Stimulated activated CD8-positive, alpha-beta memory T cell treated with anti-CD3 and anti-CD28 coated beads, Interleukin-12 subunit alpha, Interleukin-12 subunit beta, amount 100 ng/mL, for 4 hours (primary cell): ENCODE measurements around the gene KCNJ6.
"Not testable (repeated sequence)": the region's sequence is repeated elsewhere in the genome, so short reads cannot be mapped to it uniquely, and the experiment has no call there.

Experiments
- DNase-seq: peaks from one replicate; pipeline ENCODE4 v3.0.0-alpha.2; 2020; ENCODE audit warnings: low read depth

KCNJ6 gene

GRCh38 chr21:37601915-37602314, 314.3 kb downstream of the KCNJ6 start:
- no peak for DNase-seq

- no peak for DNase-seq
Measured at GRCh38 chr21:37601027-37601426, 315.2 kb downstream of the KCNJ6 start.

GRCh38 chr21:37595944-37596343, 320.3 kb downstream of the KCNJ6 start:
- no peak for DNase-seq

GRCh38 chr21:37594472-37594951, 321.7 kb downstream of the KCNJ6 start:
- DNase-seq: no peak

GRCh38 chr21:37593740-37594471, 322.4 kb downstream of the KCNJ6 start:
- no peak for DNase-seq

GRCh38 chr21:37593015-37593414, 323.2 kb downstream of the KCNJ6 start:
- DNase-seq: no peak

- DNase-seq: no peak
Measured at GRCh38 chr21:37592496-37592895, 323.8 kb downstream of the KCNJ6 start.

GRCh38 chr21:37591994-37592393, 324.3 kb downstream of the KCNJ6 start:
- not testable (repeated sequence) for DNase-seq

- not testable (repeated sequence) for DNase-seq
Measured at GRCh38 chr21:37590836-37591235, 325.4 kb downstream of the KCNJ6 start.

GRCh38 chr21:37588644-37589043, 327.6 kb downstream of the KCNJ6 start:
- not testable (repeated sequence) for DNase-seq

GRCh38 chr21:37587635-37588177, 328.6 kb downstream of the KCNJ6 start:
- DNase-seq: no peak

GRCh38 chr21:37587203-37587602, 329.1 kb downstream of the KCNJ6 start:
- DNase-seq: no peak

GRCh38 chr21:37582590-37582989, 333.7 kb downstream of the KCNJ6 start:
- DNase-seq: no peak

GRCh38 chr21:37580666-37581065, 335.6 kb downstream of the KCNJ6 start:
- DNase-seq: no peak

GRCh38 chr21:37579356-37579755, 336.9 kb downstream of the KCNJ6 start:
- DNase-seq: no peak

GRCh38 chr21:37578471-37579126, 337.7 kb downstream of the KCNJ6 start:
- no peak for DNase-seq

GRCh38 chr21:37576929-37577328, 339.3 kb downstream of the KCNJ6 start:
- not testable (repeated sequence) for DNase-seq

- no peak for DNase-seq
Measured at GRCh38 chr21:37575580-37575979, 340.7 kb downstream of the KCNJ6 start.

- DNase-seq: no peak
Measured at GRCh38 chr21:37574751-37575150, 341.5 kb downstream of the KCNJ6 start.

GRCh38 chr21:37574316-37574715, 341.9 kb downstream of the KCNJ6 start:
- DNase-seq: no peak

- DNase-seq: no peak
Measured at GRCh38 chr21:37571442-37571841, 344.8 kb downstream of the KCNJ6 start.

- no peak for DNase-seq
Measured at GRCh38 chr21:37568916-37569315, 347.3 kb downstream of the KCNJ6 start.

GRCh38 chr21:37568415-37568814, 347.8 kb downstream of the KCNJ6 start:
- DNase-seq: no peak
